ENCODE data around the gene CENPX. TPM values are rescaled to one million over a fixed set of nuclear protein-coding genes. Genes with fewer than 3 reads are reported as not detected.

The CENPX gene
- total and polyA plus RNA-seq, 2 of the 13 experiments (the other 11 are each of a cell fraction or from before 2014, with no cell fraction given) = 92.7 to 170 TPM

GRCh38 chr17:81996757-81997441 is 25.8 kb downstream of the CENPX start (continued):
- TF ChIP-seq ZHX1 (CRISPR knock-in tag; IDR thresholded peaks at IDR 0.05; ENCODE audit: low read depth) = 0 out of 2 replicates have a peak, but pooled peaks have one; percentile 69
- peak; percentile 7; the same call in 1 of the 2 replicates for TF ChIP-seq ETV5 (CRISPR knock-in tag; IDR thresholded peaks at IDR 0.05; ENCODE audit: borderline replicate concordance)
- no peak for TF ChIP-seq DMTF1 (CRISPR knock-in tag; IDR thresholded peaks at IDR 0.05)
- TF ChIP-seq SMC3 (IDR thresholded peaks at IDR 0.05; ENCODE audit: low read length) = no peak
- TF ChIP-seq ZBTB38 (CRISPR knock-in tag; IDR thresholded peaks at IDR 0.05) = peak; percentile 100
- TF ChIP-seq ZNF772 (CRISPR knock-in tag; IDR thresholded peaks at IDR 0.05) = no peak
- TF ChIP-seq PRPF4 (IDR thresholded peaks at IDR 0.05; ENCODE audit: low read depth, low read length, poor library complexity, severe bottlenecking) = peak; percentile 70
- no peak for TF ChIP-seq ZNF878 (CRISPR knock-in tag; IDR thresholded peaks at IDR 0.05)
- TF ChIP-seq ZNF746 (CRISPR knock-in tag; IDR thresholded peaks at IDR 0.05) = no peak
- TF ChIP-seq RBM22 (optimal IDR thresholded peaks at IDR 0.05; ENCODE audit: low read length) = peak; percentile 78
- TF ChIP-seq RBAK (CRISPR knock-in tag; IDR thresholded peaks at IDR 0.05) = no peak
- TF ChIP-seq, protein P1, sequence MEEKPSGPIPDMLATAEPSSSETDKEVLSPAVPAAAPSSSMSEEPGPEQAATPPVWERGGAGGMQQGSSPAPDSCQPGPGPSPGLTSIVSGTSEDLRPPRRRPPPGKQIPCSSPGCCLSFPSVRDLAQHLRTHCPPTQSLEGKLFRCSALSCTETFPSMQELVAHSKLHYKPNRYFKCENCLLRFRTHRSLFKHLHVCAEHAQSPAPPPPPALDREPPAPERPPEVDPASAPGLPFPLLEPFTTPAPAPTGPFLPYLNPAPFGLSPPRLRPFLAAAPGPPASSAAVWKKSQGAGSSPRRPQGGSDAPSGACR (CRISPR knock-in tag; IDR thresholded peaks at IDR 0.05) = no peak
- 0 out of 2 replicates have a peak, but pooled peaks have one; percentile 38 for TF ChIP-seq BORCS8-MEF2B (CRISPR knock-in tag; IDR thresholded peaks at IDR 0.05)
- no peak for TF ChIP-seq NR0B2 (CRISPR knock-in tag; IDR thresholded peaks at IDR 0.05)
- TF ChIP-seq PAF1 (CRISPR knock-in tag; IDR thresholded peaks at IDR 0.05) = peak; percentile 77; the same call in 1 of the 2 replicates
- TF ChIP-seq HOXA5 (CRISPR knock-in tag; IDR thresholded peaks at IDR 0.05) = no peak
- TF ChIP-seq SIN3A (IDR thresholded peaks at IDR 0.05; ENCODE audit: borderline replicate concordance, low read depth, low read length) = no peak
- no peak for TF ChIP-seq ZBTB49 (CRISPR knock-in tag; IDR thresholded peaks at IDR 0.05; ENCODE audit: borderline replicate concordance)
- TF ChIP-seq, protein P2, sequence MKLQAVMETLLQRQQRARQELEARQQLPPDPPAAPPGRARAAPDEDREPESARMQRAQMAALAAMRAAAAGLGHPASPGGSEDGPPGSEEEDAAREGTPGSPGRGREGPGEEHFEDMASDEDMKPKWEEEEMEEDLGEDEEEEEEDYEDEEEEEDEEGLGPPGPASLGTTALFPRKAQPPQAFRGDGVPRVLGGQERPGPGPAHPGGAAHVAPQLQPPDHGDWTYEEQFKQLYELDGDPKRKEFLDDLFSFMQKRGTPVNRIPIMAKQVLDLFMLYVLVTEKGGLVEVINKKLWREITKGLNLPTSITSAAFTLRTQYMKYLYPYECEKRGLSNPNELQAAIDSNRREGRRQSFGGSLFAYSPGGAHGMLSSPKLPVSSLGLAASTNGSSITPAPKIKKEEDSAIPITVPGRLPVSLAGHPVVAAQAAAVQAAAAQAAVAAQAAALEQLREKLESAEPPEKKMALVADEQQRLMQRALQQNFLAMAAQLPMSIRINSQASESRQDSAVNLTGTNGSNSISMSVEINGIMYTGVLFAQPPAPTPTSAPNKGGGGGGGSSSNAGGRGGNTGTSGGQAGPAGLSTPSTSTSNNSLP (IDR thresholded peaks at IDR 0.05; ENCODE audit: low read depth, low read length) = no peak

Measured in HepG2 (cell line).